Measurements from ENCODE around the gene ATP2A2. TPM values are rescaled to one million over a fixed set of nuclear protein-coding genes. Genes with fewer than 3 reads are reported as not detected.
A peak's percentile ranks its signal among the peaks of the same experiment; 100 is the strongest.

The ATP2A2 gene
- total RNA-seq, 4 donors from 2014 or later = 118 to 233 (median 163) TPM

GRCh38 chr12:110317911-110318310 is 36.9 kb downstream of the ATP2A2 start:
- Histone ChIP-seq H3K4me1 (peaks cover 5 to 76% (median 17%) of the 10 kb centered on the region in 3 donors), H3K27ac (peak overlapping the region; percentile 70 to 75 (median 72)), H3K36me3 (peaks cover 0 to 10% of the 10 kb centered on the region in 2 donors), H3K4me3 (no peak overlapping the region), H3K9me3 (no peaks in the 10 kb centered on the region), H3K27me3 (no peaks in the 10 kb centered on the region)
- WGBS, 2 donors (ENCODE audit: low coverage in 1 of 2) = 0 to 24% methylated on average over 2 of the region's 2 CpGs
- ATAC-seq = no peak
- TF ChIP-seq POLR2AphosphoS5 (IDR thresholded peaks at IDR 0.05) (no peak), CTCF (IDR thresholded peaks at IDR 0.05) (no peak), POLR2A (IDR thresholded peaks at IDR 0.05) (no peak), EP300 (IDR thresholded peaks at IDR 0.05) (no peak)

- WGBS, 2 donors (ENCODE audit: low coverage in 1 of 2) = 79 to 83% methylated on average over 3 of the region's 3 CpGs
- no peak overlapping the region for H3K27ac ChIP-seq
- no peak overlapping the region for H3K4me3 ChIP-seq
- no peaks in the 10 kb centered on the region for H3K27me3 ChIP-seq
- H3K4me1 ChIP-seq = peaks cover 5 to 53% (median 17%) of the 10 kb centered on the region in 3 donors
- TF ChIP-seq POLR2A (IDR thresholded peaks at IDR 0.05) (no peak), CTCF (IDR thresholded peaks at IDR 0.05) (no peak), POLR2AphosphoS5 (IDR thresholded peaks at IDR 0.05) (no peak), EP300 (IDR thresholded peaks at IDR 0.05) (no peak)
- no peak for ATAC-seq
- H3K36me3 ChIP-seq = peaks cover 0 to 34% of the 10 kb centered on the region in 2 donors
- H3K9me3 ChIP-seq = no peaks in the 10 kb centered on the region
Measured at GRCh38 chr12:110320550-110320949, 39.5 kb downstream of the ATP2A2 start.

- peaks cover 0 to 44% (median 7%) of the 10 kb centered on the region in 3 donors for H3K4me1 ChIP-seq
- H3K27me3 ChIP-seq = no peaks in the 10 kb centered on the region
- ATAC-seq = no peak
- TF ChIP-seq CTCF (IDR thresholded peaks at IDR 0.05) = no peak
- peaks cover 2 to 80% of the 10 kb centered on the region in 2 donors for H3K36me3 ChIP-seq
- no peaks in the 10 kb centered on the region for H3K9me3 ChIP-seq
- H3K4me3 ChIP-seq = no peak overlapping the region
- H3K27ac ChIP-seq = peak overlapping the region in 1 of 4 donors; percentile 7
- WGBS, 2 donors (ENCODE audit: low coverage in 1 of 2) = 83 to 89% methylated on average over 4 of the region's 4 CpGs
Measured at GRCh38 chr12:110329710-110330109, 48.7 kb downstream of the ATP2A2 start.

- H3K9me3 ChIP-seq = no peaks in the 10 kb centered on the region
- H3K4me1 ChIP-seq = peaks cover 0 to 44% (median 7%) of the 10 kb centered on the region in 3 donors
- no peak overlapping the region for H3K4me3 ChIP-seq
- TF ChIP-seq POLR2A (IDR thresholded peaks at IDR 0.05) (no peak), CTCF (IDR thresholded peaks at IDR 0.05) (no peak), EP300 (IDR thresholded peaks at IDR 0.05) (no peak), POLR2AphosphoS5 (IDR thresholded peaks at IDR 0.05) (no peak)
- peak overlapping the region in 1 of 4 donors; percentile 7 for H3K27ac ChIP-seq
- peaks cover 2 to 82% of the 10 kb centered on the region in 2 donors for H3K36me3 ChIP-seq
- ATAC-seq = no peak
- WGBS, 2 donors (ENCODE audit: low coverage in 1 of 2) = 37 to 73% methylated on average over 2 to 3 of the region's 3 CpGs
- no peaks in the 10 kb centered on the region for H3K27me3 ChIP-seq
Measured at GRCh38 chr12:110330124-110330523, 49.1 kb downstream of the ATP2A2 start.

GRCh38 chr12:110330544-110330943 is 49.5 kb downstream of the ATP2A2 start:
- ATAC-seq = no peak
- H3K9me3 ChIP-seq = no peaks in the 10 kb centered on the region
- H3K27me3 ChIP-seq = no peaks in the 10 kb centered on the region
- peaks cover 2 to 82% of the 10 kb centered on the region in 2 donors for H3K36me3 ChIP-seq
- TF ChIP-seq POLR2AphosphoS5 (IDR thresholded peaks at IDR 0.05) (no peak), POLR2A (IDR thresholded peaks at IDR 0.05) (no peak), EP300 (IDR thresholded peaks at IDR 0.05) (no peak), CTCF (IDR thresholded peaks at IDR 0.05) (no peak)
- no peak overlapping the region for H3K4me3 ChIP-seq
- peaks cover 0 to 44% (median 7%) of the 10 kb centered on the region in 3 donors for H3K4me1 ChIP-seq
- peak overlapping the region in 2 of 4 donors; percentile 12 to 16 for H3K27ac ChIP-seq
